NT2/D1 (cell line): ENCODE results near the gene FGF11.
"Not testable (repeated sequence)": the region's sequence is repeated elsewhere in the genome, so short reads cannot be mapped to it uniquely, and the experiment has no call there.

Experiments
- YY1 ChIP-seq: IDR thresholded peaks from 2 replicates; pipeline ENCODE4 v1.6.1; 2011; ENCODE audit not compliant: insufficient read length, insufficient read depth
- ZNF274 ChIP-seq: IDR thresholded peaks from 2 replicates; pipeline ENCODE4 v1.6.1; 2011; ENCODE audit warnings: mild to moderate bottlenecking, low read depth, low read length

GRCh38 chr17:7469843-7470242, 30.5 kb downstream of the FGF11 start:
- TF ChIP-seq YY1, ZNF274: not testable (repeated sequence)
